SU-DHL-6 (cell line): ENCODE data around the gene BAIAP2L1.

ENCODE experiments used
- H2AFZ ChIP-seq: fragments of 200-600 bp; sonication (generic); 2 replicates; pipeline ENCODE4 v1.6.1; 2014; ENCODE audit warnings: low read depth, mild to moderate bottlenecking, moderate library complexity, mixed read lengths, antibody characterized with exemption, low read length; ENCODE audit not compliant: severe bottlenecking
- H3F3A ChIP-seq: fragments of 200-600 bp; shearing (Covaris generic); 2 replicates; pipeline ENCODE4 v1.6.0; 2016; ENCODE audit warnings: antibody characterized with exemption, mild to moderate bottlenecking; ENCODE audit not compliant: insufficient read depth
- H3K27ac ChIP-seq: fragments of 200-600 bp; sonication (generic); 2 replicates; pipeline ENCODE4 v1.5.1; 2016; ENCODE audit warnings: low read depth, mild to moderate bottlenecking, low read length, moderate library complexity, mixed read lengths
- H3K27me3 ChIP-seq: fragments of 200-600 bp; sonication (generic), shearing (Covaris generic); 2 replicates; pipeline ENCODE4 v1.6.0; 2014; ENCODE audit warnings: mild to moderate bottlenecking, low read length
- H3K36me3 ChIP-seq: fragments of 200-600 bp; sonication (generic); 2 replicates; pipeline ENCODE4 v1.6.1; 2014; ENCODE audit warnings: mild to moderate bottlenecking, low read length, mixed read lengths
- H3K4me2 ChIP-seq: fragments of 300-600, 200-600 bp; shearing (Covaris generic), sonication (generic); 2 replicates; pipeline ENCODE4 v1.6.0; 2014; ENCODE audit warnings: low read length, low read depth, mild to moderate bottlenecking; ENCODE audit not compliant: poor library complexity, severe bottlenecking
- H3K4me3 ChIP-seq: fragments of 200-600 bp; sonication (generic); 2 replicates; pipeline ENCODE4 v1.5.1; 2014; ENCODE audit warnings: antibody characterized with exemption, low read length, mild to moderate bottlenecking, mixed read lengths; ENCODE audit not compliant: insufficient read depth, poor library complexity, severe bottlenecking
- H3K79me2 ChIP-seq: fragments of 200-600 bp; sonication (generic); 2 replicates; pipeline ENCODE4 v1.6.1; 2014; ENCODE audit warnings: mild to moderate bottlenecking, low read length, moderate library complexity; ENCODE audit not compliant: insufficient read depth
- H3K9ac ChIP-seq: fragments of 200-600 bp; sonication (generic); 2 replicates; pipeline ENCODE4 v1.7.0; 2014; ENCODE audit warnings: mild to moderate bottlenecking, low read length
- H3K9me2 ChIP-seq: fragments of 200-600 bp; sonication (generic); replicated peaks from 2 replicates; pipeline ENCODE4 v1.6.1; 2014; ENCODE audit warnings: low read length; ENCODE audit not compliant: insufficient read depth
- H3K9me3 ChIP-seq: fragments of 200-600 bp; sonication (generic); 2 replicates; pipeline ENCODE4 v1.6.1; 2014; ENCODE audit warnings: low read length, mixed read lengths; ENCODE audit not compliant: insufficient read depth
- H4K20me1 ChIP-seq: fragments of 200-600 bp; sonication (generic); 2 replicates; pipeline ENCODE4 v1.6.1; 2014; ENCODE audit warnings: low read depth, mild to moderate bottlenecking, antibody characterized with exemption, low read length, moderate library complexity, mixed read lengths
- CTCF ChIP-seq: fragments of 200-600 bp; sonication (generic); IDR thresholded peaks from one replicate; pipeline ENCODE4 v1.5.1; 2017; ENCODE audit warnings: antibody characterized with exemption, mild to moderate bottlenecking, low read length, moderate library complexity; ENCODE audit not compliant: insufficient read depth, poor library complexity, severe bottlenecking
- EZH2phosphoT487 ChIP-seq: fragments of 200-600 bp; sonication (generic), shearing (Covaris generic); conservative IDR thresholded peaks from 2 replicates; pipeline ENCODE4 v1.6.1; 2018; ENCODE audit warnings: mild to moderate bottlenecking, antibody characterized with exemption, low read length, moderate library complexity, mixed read lengths

Gene BAIAP2L1

GRCh38 chr7:98276241-98276761 is 124.6 kb downstream of the BAIAP2L1 start:
- H3K4me3 ChIP-seq = no peak overlapping the region
- H3K36me3 ChIP-seq = no peaks in the 10 kb centered on the region
- no peaks in the 10 kb centered on the region for H3F3A ChIP-seq
- H4K20me1 ChIP-seq = no peaks in the 10 kb centered on the region
- no peaks in the 10 kb centered on the region for H3K79me2 ChIP-seq
- no peak overlapping the region for H3K4me2 ChIP-seq
- H3K9me2 ChIP-seq = no peaks in the 10 kb centered on the region
- no peak overlapping the region for H3K9ac ChIP-seq
- TF ChIP-seq CTCF (no peak), EZH2phosphoT487 (no peak)
- no peaks in the 10 kb centered on the region for H3K9me3 ChIP-seq
- no peak overlapping the region for H3K27ac ChIP-seq
- no peak overlapping the region for H2AFZ ChIP-seq
- H3K27me3 ChIP-seq = no peaks in the 10 kb centered on the region

- Histone ChIP-seq H2AFZ (no peak overlapping the region), H3K9me2 (no peaks in the 10 kb centered on the region), H4K20me1 (no peaks in the 10 kb centered on the region), H3K9me3 (no peaks in the 10 kb centered on the region), H3K27me3 (no peaks in the 10 kb centered on the region), H3K4me3 (no peak overlapping the region), H3K4me2 (no peak overlapping the region), H3K79me2 (no peaks in the 10 kb centered on the region), H3K36me3 (no peaks in the 10 kb centered on the region), H3F3A (no peaks in the 10 kb centered on the region), H3K27ac (no peak overlapping the region), H3K9ac (no peak overlapping the region)
- TF ChIP-seq CTCF = no peak
- no peak for TF ChIP-seq EZH2phosphoT487
Measured at GRCh38 chr7:98267303-98267702, 133.6 kb downstream of the BAIAP2L1 start.

- H3K79me2 ChIP-seq = no peaks in the 10 kb centered on the region
- H3K4me2 ChIP-seq = no peak overlapping the region
- H3F3A ChIP-seq = no peaks in the 10 kb centered on the region
Measured at GRCh38 chr7:98266840-98267239, 134.1 kb downstream of the BAIAP2L1 start.

More at GRCh38 chr7:98266840-98267239, 134.1 kb downstream of the BAIAP2L1 start:
- Histone ChIP-seq H3K4me3 (no peak overlapping the region), H3K9ac (no peak overlapping the region), H3K27ac (no peak overlapping the region), H3K9me2 (no peaks in the 10 kb centered on the region), H3K36me3 (no peaks in the 10 kb centered on the region), H4K20me1 (no peaks in the 10 kb centered on the region), H3K27me3 (no peaks in the 10 kb centered on the region), H2AFZ (no peak overlapping the region), H3K9me3 (no peaks in the 10 kb centered on the region)
- TF ChIP-seq EZH2phosphoT487 (no peak), CTCF (no peak)
